Measurements from ENCODE around the gene SNX33. TPM values are rescaled to one million over a fixed set of nuclear protein-coding genes. Genes with fewer than 3 reads are reported as not detected.
A peak's percentile ranks its signal among the peaks of the same experiment; 100 is the strongest.

SNX33 gene
- total and polyA plus RNA-seq, 7 donors: 3.5 to 8.0 (median 3.9) TPM

GRCh38 chr15:75606711-75607699, 40.7 kb upstream of the SNX33 start:
- no peak overlapping the region for H3K4me3 ChIP-seq
- WGBS, 3 donors: 85 to 95% (median 92%) methylated on average over 6 of the region's 6 CpGs
- DNase-seq: no peak
- no peaks in the 10 kb centered on the region for H3K9me3 ChIP-seq
- H3K36me3 ChIP-seq (ENCODE audit: insufficient read depth in 1 of 2, low read depth in 1 of 2): peaks cover 18 to 90% of the 10 kb centered on the region in 2 donors
- H3K4me1 ChIP-seq: no peaks in the 10 kb centered on the region
- H3K27me3 ChIP-seq (ENCODE audit: insufficient read depth in 3 of 3, low read length in 2 of 3): no peaks in the 10 kb centered on the region
- ATAC-seq: no peak
- H3K27ac ChIP-seq: no peak overlapping the region
- intact Hi-C loops (cut with DNase I): no loop called here
- TF ChIP-seq, protein P1, sequence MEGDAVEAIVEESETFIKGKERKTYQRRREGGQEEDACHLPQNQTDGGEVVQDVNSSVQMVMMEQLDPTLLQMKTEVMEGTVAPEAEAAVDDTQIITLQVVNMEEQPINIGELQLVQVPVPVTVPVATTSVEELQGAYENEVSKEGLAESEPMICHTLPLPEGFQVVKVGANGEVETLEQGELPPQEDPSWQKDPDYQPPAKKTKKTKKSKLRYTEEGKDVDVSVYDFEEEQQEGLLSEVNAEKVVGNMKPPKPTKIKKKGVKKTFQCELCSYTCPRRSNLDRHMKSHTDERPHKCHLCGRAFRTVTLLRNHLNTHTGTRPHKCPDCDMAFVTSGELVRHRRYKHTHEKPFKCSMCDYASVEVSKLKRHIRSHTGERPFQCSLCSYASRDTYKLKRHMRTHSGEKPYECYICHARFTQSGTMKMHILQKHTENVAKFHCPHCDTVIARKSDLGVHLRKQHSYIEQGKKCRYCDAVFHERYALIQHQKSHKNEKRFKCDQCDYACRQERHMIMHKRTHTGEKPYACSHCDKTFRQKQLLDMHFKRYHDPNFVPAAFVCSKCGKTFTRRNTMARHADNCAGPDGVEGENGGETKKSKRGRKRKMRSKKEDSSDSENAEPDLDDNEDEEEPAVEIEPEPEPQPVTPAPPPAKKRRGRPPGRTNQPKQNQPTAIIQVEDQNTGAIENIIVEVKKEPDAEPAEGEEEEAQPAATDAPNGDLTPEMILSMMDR (IDR thresholded peaks at IDR 0.05): no peak

GRCh38 chr15:75616766-75617165, 30.9 kb upstream of the SNX33 start:
- intact Hi-C loops (cut with DNase I): no loop called here
- H3K4me3 ChIP-seq: no peak overlapping the region
- no peak overlapping the region for H3K27ac ChIP-seq
- ATAC-seq (no peak), DNase-seq (no peak)
- peaks cover 2% of the 10 kb centered on the region for H3K4me1 ChIP-seq
- no peaks in the 10 kb centered on the region for H3K27me3 ChIP-seq (ENCODE audit: insufficient read depth in 3 of 3, low read length in 2 of 3)
- peaks cover 2 to 89% of the 10 kb centered on the region in 2 donors for H3K36me3 ChIP-seq (ENCODE audit: insufficient read depth in 1 of 2, low read depth in 1 of 2)
- TF ChIP-seq, protein P1 (IDR thresholded peaks at IDR 0.05): no peak
- H3K9me3 ChIP-seq: no peaks in the 10 kb centered on the region

GRCh38 chr15:75620058-75620820, 27.5 kb upstream of the SNX33 start:
- Histone ChIP-seq H3K4me1 (peaks cover 2% of the 10 kb centered on the region), H3K36me3 (ENCODE audit: insufficient read depth in 1 of 2, low read depth in 1 of 2) (peaks cover 2 to 54% of the 10 kb centered on the region in 2 donors), H3K27me3 (ENCODE audit: insufficient read depth in 3 of 3, low read length in 2 of 3) (no peaks in the 10 kb centered on the region), H3K27ac (peak overlapping the region; percentile 37), H3K9me3 (no peaks in the 10 kb centered on the region), H3K4me3 (no peak overlapping the region)
- ATAC-seq: no peak
- intact Hi-C loops (cut with DNase I): loop anchor here in 1 of 2 donors (10.0 kb wide), 1 partner anchor 255 kb away; the partner anchor contains the start of gene MAN2C1
- DNase-seq: no peak
- TF ChIP-seq, protein P1 (IDR thresholded peaks at IDR 0.05): no peak
- WGBS, 3 donors: 46 to 52% (median 48%) methylated on average over 4 of the region's 4 CpGs

GRCh38 chr15:75620841-75621391, 26.8 kb upstream of the SNX33 start:
- ATAC-seq: peak in 2 of 4 donors; percentile 22 to 32
- WGBS, 3 donors: 50 to 59% (median 51%) methylated on average over 7 of the region's 7 CpGs
- intact Hi-C loops (cut with DNase I): loop anchor here in 1 of 2 donors (10.0 kb wide), 1 partner anchor 256 kb away; the partner anchor contains the start of gene MAN2C1

More at GRCh38 chr15:75620841-75621391, 26.8 kb upstream of the SNX33 start:
- peaks cover 2 to 48% of the 10 kb centered on the region in 2 donors for H3K36me3 ChIP-seq (ENCODE audit: insufficient read depth in 1 of 2, low read depth in 1 of 2)
- TF ChIP-seq, protein P1 (IDR thresholded peaks at IDR 0.05): no peak
- DNase-seq: peak; percentile 81 to 87
- peaks cover 3% of the 10 kb centered on the region for H3K4me1 ChIP-seq
- no peaks in the 10 kb centered on the region for H3K27me3 ChIP-seq (ENCODE audit: insufficient read depth in 3 of 3, low read length in 2 of 3)
- peak overlapping the region; percentile 39 for H3K27ac ChIP-seq
- H3K9me3 ChIP-seq: no peaks in the 10 kb centered on the region
- no peak overlapping the region for H3K4me3 ChIP-seq

Data from psoas muscle (tissue), 8 donors.